CD14-positive monocyte (primary cell): Measurements from ENCODE around the gene HOXD13. TPM values are rescaled to one million over a fixed set of nuclear protein-coding genes. Genes with fewer than 3 reads are reported as not detected.

Experiments
- DNase-seq, 3 donors: peaks; one replicate each; pipeline ENCODE4 v3.0.0-alpha.2; 2011 to 2022
- H2AFZ ChIP-seq: 2 replicates; pipeline ENCODE4 v1.6.0; 2012; ENCODE audit warnings: mild to moderate bottlenecking, low read depth, low read length, inconsistent platforms; ENCODE audit not compliant: insufficient read depth, poor library complexity, severe bottlenecking
- H3K27ac ChIP-seq, 2 donors: 1 replicate in 1 of 2; 2 replicates in 1 of 2; pipeline ENCODE4 v1.5.1; 2012 to 2013; ENCODE audit warnings: low read length in 2 of 2, control low read depth in 1 of 2, inconsistent platforms in 1 of 2, low read depth in 1 of 2, mild to moderate bottlenecking in 1 of 2
- H3K27me3 ChIP-seq, 2 donors: one replicate each; pipeline versions ENCODE4 v1.6.0 to v1.6.1; 2011 to 2013; ENCODE audit warnings: low read length in 2 of 2; ENCODE audit not compliant: control insufficient read depth in 2 of 2, insufficient read depth in 2 of 2
- H3K36me3 ChIP-seq, 2 donors: replicated peaks in 1 of 2; 1 replicate in 1 of 2; 2 replicates in 1 of 2; pipeline versions ENCODE4 v1.5.1 to v1.6.1; 2012 to 2013; ENCODE audit warnings: low read length in 2 of 2, control low read depth in 1 of 2, inconsistent platforms in 1 of 2, mild to moderate bottlenecking in 1 of 2; ENCODE audit not compliant: insufficient read depth in 2 of 2, control insufficient read depth in 1 of 2
- H3K4me1 ChIP-seq, 2 donors: 1 replicate in 1 of 2; 2 replicates in 1 of 2; pipeline versions ENCODE4 v1.5.1 to v1.6.1; 2012 to 2013; ENCODE audit warnings: low read length in 2 of 2, control low read depth in 1 of 2, inconsistent platforms in 1 of 2, mild to moderate bottlenecking in 1 of 2, moderate library complexity in 1 of 2; ENCODE audit not compliant: insufficient read depth in 2 of 2, control insufficient read depth in 1 of 2
- H3K4me2 ChIP-seq: replicated peaks from 2 replicates; pipeline ENCODE3; 2012; ENCODE audit warnings: low read length, moderate library complexity, mild to moderate bottlenecking; ENCODE audit not compliant: poor library complexity, severe bottlenecking; ENCODE audit errors: extremely low read depth
- H3K4me3 ChIP-seq, 3 experiments: fragments of 200-600 bp in 1 of 3; sonication (generic) in 1 of 3; replicated peaks in 1 of 3; 1 replicate in 2 of 3; 2 replicates in 1 of 3; pipeline ENCODE4 v1.5.1; 2011 to 2013; ENCODE audit warnings: low read length in 3 of 3, mild to moderate bottlenecking in 3 of 3, control low read depth in 2 of 3, low read depth in 2 of 3, inconsistent platforms in 1 of 3, moderate library complexity in 1 of 3
- H3K79me2 ChIP-seq: 2 replicates; pipeline ENCODE4 v1.6.0; 2012; ENCODE audit warnings: mild to moderate bottlenecking, control low read depth, inconsistent platforms, low read length, moderate library complexity; ENCODE audit not compliant: insufficient read depth
- H3K9ac ChIP-seq: 2 replicates; pipeline ENCODE4 v1.6.0; 2017; ENCODE audit warnings: low read length, mild to moderate bottlenecking; ENCODE audit not compliant: insufficient read depth, poor library complexity, severe bottlenecking
- H3K9me3 ChIP-seq, 2 donors: replicated peaks in 1 of 2; 1 replicate in 1 of 2; 2 replicates in 1 of 2; pipeline versions ENCODE4 v1.5.1 to v1.6.1; 2012 to 2013; ENCODE audit warnings: low read length in 2 of 2, control low read depth in 1 of 2; ENCODE audit not compliant: control insufficient read depth in 1 of 2, insufficient read depth in 1 of 2
- H4K20me1 ChIP-seq: 2 replicates; pipeline ENCODE4 v1.6.0; 2012; ENCODE audit warnings: mild to moderate bottlenecking, low read length, control low read depth, moderate library complexity; ENCODE audit not compliant: insufficient read depth
- H3K27ac Mint-ChIP-seq, 7 donors: one replicate each; pipeline ENCODE4 v1.8.0; 2020; ENCODE audit warnings: mild to moderate bottlenecking in 7 of 7, mixed read lengths in 7 of 7, moderate library complexity in 6 of 7, inconsistent platforms in 2 of 7
- H3K27me3 Mint-ChIP-seq, 3 donors: one replicate each; pipeline ENCODE4 v1.8.0; 2021 to 2022; ENCODE audit warnings: low read depth in 3 of 3, mild to moderate bottlenecking in 3 of 3, mixed read lengths in 3 of 3, moderate library complexity in 3 of 3, inconsistent platforms in 1 of 3
- H3K36me3 Mint-ChIP-seq, 2 donors: one replicate each; pipeline ENCODE4 v1.8.0; 2020; ENCODE audit warnings: mixed read lengths in 2 of 2, inconsistent platforms in 1 of 2, mild to moderate bottlenecking in 1 of 2
- H3K4me1 Mint-ChIP-seq: one replicate; pipeline ENCODE4 v1.8.0; 2020; ENCODE audit warnings: mild to moderate bottlenecking, mixed read lengths
- H3K4me3 Mint-ChIP-seq, 2 donors: one replicate each; pipeline ENCODE4 v1.8.0; 2020; ENCODE audit warnings: mild to moderate bottlenecking in 2 of 2, mixed read lengths in 2 of 2, moderate library complexity in 1 of 2
- H3K9me3 Mint-ChIP-seq, 7 donors: one replicate each; pipeline ENCODE4 v1.8.0; 2020 to 2022; ENCODE audit warnings: mixed read lengths in 7 of 7, mild to moderate bottlenecking in 6 of 7, moderate library complexity in 6 of 7, inconsistent platforms in 2 of 7
- CTCF ChIP-seq: fragments of 200-600 bp; IDR thresholded peaks from one replicate; pipeline ENCODE4 v1.8.0; 2022; ENCODE audit warnings: antibody characterized with exemption, mild to moderate bottlenecking
- WGBS: methylation state at CpG from one replicate; pipeline ENCODE4 v1.1.5; 2013; ENCODE audit warnings: missing lambda C conversion rate; ENCODE audit not compliant: insufficient coverage; 5-methylcytosine and 5-hydroxymethylcytosine counted together
- intact Hi-C, 2 donors: fragments of 100-400 bp; cut with micrococcal nuclease; formaldehyde crosslinking; loops; one replicate each; pipeline versions ENCODE4 v1.15.0 to v1.15.1; 2023
- polyA plus RNA-seq, 3 donors: library from polyadenylated mRNA; depleted of rRNA in 1 of 3; unstranded in 2 of 3; stranded (reverse) in 1 of 3; fragments of 300-500 nt in 2 of 3; fragments of >200 nt in 1 of 3; fragmentation: Illumina TruSeq in 2 of 3; gene quantifications; 1 replicate in 2 of 3; 2 replicates in 1 of 3; pipeline ENCODE4 v1.2.3, GENCODE V29; 2012 to 2021

The HOXD13 gene
- polyA plus RNA-seq, 3 donors, result not detected

DNA sequence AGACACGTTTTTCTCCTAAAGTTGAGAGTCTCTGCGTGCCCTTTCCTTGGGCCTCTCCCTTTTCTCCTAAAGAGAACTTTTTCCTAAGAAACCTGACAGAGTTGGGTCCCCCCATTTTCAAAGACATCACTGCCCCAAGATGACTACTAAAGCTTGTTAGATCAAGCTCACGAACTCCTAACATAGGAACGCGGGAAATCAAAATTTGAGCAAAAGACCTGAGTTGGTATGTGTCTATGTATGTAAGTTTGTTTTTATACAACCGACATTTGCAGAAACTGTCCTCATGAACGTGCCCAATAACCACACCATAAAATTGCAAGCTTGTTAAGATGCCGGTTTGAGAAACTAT, 1.4 kb downstream of the HOXD13 start:
- peaks cover 92 to 97% (median 95%) of the 10 kb centered on the region in 3 donors for H3K27me3 Mint-ChIP-seq
- H3K4me1 Mint-ChIP-seq, result peaks cover 33% of the 10 kb centered on the region
- peaks cover 0 to 10% of the 10 kb centered on the region in 2 donors for H3K36me3 Mint-ChIP-seq
- Histone ChIP-seq H3K27ac (no peak overlapping the region), H3K4me1 (peaks cover 18 to 28% of the 10 kb centered on the region in 2 donors), H4K20me1 (no peaks in the 10 kb centered on the region), H3K36me3 (no peaks in the 10 kb centered on the region), H3K27me3 (peaks cover 93 to 94% of the 10 kb centered on the region in 2 donors), H3K9me3 (peaks cover 0 to 75% of the 10 kb centered on the region in 2 donors), H3K79me2 (no peaks in the 10 kb centered on the region), H3K4me2 (no peak overlapping the region), H3K9ac (no peak overlapping the region), H3K4me3 (no peak overlapping the region), H2AFZ (no peak overlapping the region)
- H3K4me3 Mint-ChIP-seq, result peak overlapping the region in 1 of 2 donors; percentile 67
- H3K9me3 Mint-ChIP-seq, result peaks cover 0 to 36% (median 25%) of the 10 kb centered on the region in 7 donors
- DNase-seq, result no peak
- intact Hi-C loops, result loop anchor here (10.0 kb wide), 2 partner anchors 409 to 1759 kb away; partner anchors contain the start of gene SP9 (in 1 of the 2)
- TF ChIP-seq CTCF, result no peak
- H3K27ac Mint-ChIP-seq, result no peak overlapping the region
- WGBS, result 0% methylated on average over 2 of the region's 8 CpGs

DNA sequence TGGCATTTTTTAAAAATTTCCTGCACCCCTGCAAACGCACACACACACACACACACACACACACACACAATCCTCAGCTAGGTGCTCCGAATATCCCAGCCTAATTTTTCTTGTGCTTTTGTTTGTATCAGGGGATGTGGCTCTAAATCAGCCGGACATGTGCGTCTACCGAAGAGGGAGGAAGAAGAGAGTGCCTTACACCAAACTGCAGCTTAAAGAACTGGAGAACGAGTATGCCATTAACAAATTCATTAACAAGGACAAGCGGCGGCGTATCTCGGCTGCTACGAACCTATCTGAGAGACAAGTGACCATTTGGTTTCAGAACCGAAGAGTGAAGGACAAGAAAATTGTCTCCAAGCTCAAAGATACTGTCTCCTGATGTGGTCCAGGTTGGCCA, 1.8 kb downstream of the HOXD13 start:
- H3K4me1 ChIP-seq, result peaks cover 18 to 28% of the 10 kb centered on the region in 2 donors
- H3K9ac ChIP-seq, result no peak overlapping the region
- peaks cover 93 to 94% of the 10 kb centered on the region in 2 donors for H3K27me3 ChIP-seq
- no peak overlapping the region for H2AFZ ChIP-seq
- peaks cover 0 to 75% of the 10 kb centered on the region in 2 donors for H3K9me3 ChIP-seq
- H3K79me2 ChIP-seq, result no peaks in the 10 kb centered on the region
- no peak overlapping the region for H3K4me3 ChIP-seq
- H3K4me1 Mint-ChIP-seq, result peaks cover 33% of the 10 kb centered on the region
- H3K27ac ChIP-seq, result no peak overlapping the region
- WGBS, result 5% methylated on average over 5 of the region's 12 CpGs
- DNase-seq, result no peak
- peak overlapping the region in 1 of 2 donors; percentile 67 for H3K4me3 Mint-ChIP-seq
- H3K36me3 ChIP-seq, result no peaks in the 10 kb centered on the region
- peaks cover 0 to 8% of the 10 kb centered on the region in 2 donors for H3K36me3 Mint-ChIP-seq
- intact Hi-C loops, result loop anchor here (10.0 kb wide), 2 partner anchors 410 to 1760 kb away; partner anchors contain the start of gene SP9 (in 1 of the 2)
- no peak overlapping the region for H3K4me2 ChIP-seq
- peaks cover 0 to 40% (median 27%) of the 10 kb centered on the region in 7 donors for H3K9me3 Mint-ChIP-seq
- H3K27ac Mint-ChIP-seq, result no peak overlapping the region
- TF ChIP-seq CTCF, result no peak
- H4K20me1 ChIP-seq, result no peaks in the 10 kb centered on the region
- H3K27me3 Mint-ChIP-seq, result peaks cover 92 to 97% (median 95%) of the 10 kb centered on the region in 3 donors
